Thymus (tissue), 14 donors: Measurements from ENCODE around the gene PARP2. TPM values are rescaled to one million over a fixed set of nuclear protein-coding genes. Genes with fewer than 3 reads are reported as not detected.

Experiments
- DNase-seq, 9 donors: peaks; one replicate each; pipeline ENCODE4 v3.0.0-alpha.2; 2013; ENCODE audit warnings: low spot score in 9 of 9, low read depth in 6 of 9, missing footprints in 1 of 9
- H3K27ac ChIP-seq, 2 donors: one replicate each; pipeline ENCODE4 v1.5.1; 2013; ENCODE audit warnings: control low read depth in 1 of 2, low read depth in 1 of 2, low read length in 1 of 2, mild to moderate bottlenecking in 1 of 2, moderate library complexity in 1 of 2
- H3K27me3 ChIP-seq, 2 donors: one replicate each; pipeline ENCODE4 v1.5.1; 2013; ENCODE audit warnings: low read length in 1 of 2; ENCODE audit not compliant: control insufficient read depth in 2 of 2, insufficient read depth in 1 of 2
- H3K36me3 ChIP-seq, 2 donors: one replicate each; pipeline ENCODE4 v1.5.1; 2013; ENCODE audit warnings: low read length in 1 of 2, mild to moderate bottlenecking in 1 of 2, moderate library complexity in 1 of 2; ENCODE audit not compliant: control insufficient read depth in 2 of 2, insufficient read depth in 2 of 2
- H3K4me1 ChIP-seq, 2 donors: one replicate each; pipeline ENCODE4 v1.5.1; 2013; ENCODE audit warnings: low read length in 2 of 2; ENCODE audit not compliant: control insufficient read depth in 2 of 2, insufficient read depth in 2 of 2
- H3K4me3 ChIP-seq, 2 donors: one replicate each; pipeline ENCODE4 v1.5.1; 2013; ENCODE audit warnings: low read length in 2 of 2, control low read depth in 1 of 2, mild to moderate bottlenecking in 1 of 2
- H3K9me3 ChIP-seq, 2 donors: one replicate each; pipeline ENCODE4 v1.5.1; 2013; ENCODE audit warnings: low read length in 1 of 2, mild to moderate bottlenecking in 1 of 2; ENCODE audit not compliant: control insufficient read depth in 2 of 2, insufficient read depth in 1 of 2
- whole genome bisulfite sequencing: extraction: QIAGEN DNeasy Blood & Tissue Kit; methylation state at CpG from one replicate; pipeline ENCODE4 v1.1.7; 2013; 5-methylcytosine and 5-hydroxymethylcytosine counted together
- long read RNA-seq, 10 donors: transcript quantifications; one replicate each; lab custom pipeline, GENCODE V29; 2026
- polyA plus RNA-seq: library from polyadenylated mRNA; stranded (reverse); fragments of 200-250 nt; gene quantifications from one replicate; pipeline ENCODE4 v1.2.3, GENCODE V29; 2013
- total RNA-seq: library from RNA; stranded (reverse); fragments of 120-200 nt; gene quantifications from one replicate; pipeline ENCODE4 v1.2.4, GENCODE V29; 2013
- donor health status: healthy.

PARP2 gene
- total RNA-seq = 17.0 TPM
- polyA plus RNA-seq = 12.7 TPM
- long read RNA-seq, donor 1, partial matches to known transcripts = 0 of 1 reads
- long read RNA-seq, donor 1, other reads (novel, unspliced or antisense) = 0 of 1 reads
- long read RNA-seq, donor 2 = 0 reads
- long read RNA-seq, donor 3, partial matches to known transcripts = 0 of 3 reads
- long read RNA-seq, donor 3, other reads (novel, unspliced or antisense) = 0 of 3 reads
- long read RNA-seq, donor 4, partial matches to known transcripts = 0 of 3 reads
- long read RNA-seq, donor 4, other reads (novel, unspliced or antisense) = 0 of 3 reads
- long read RNA-seq, donor 5, transcript PARP2-202 (16 exons, 1,881 nt) = major isoform, 6 of 9 reads
- long read RNA-seq, donor 5, partial matches to known transcripts = 0 of 9 reads
- long read RNA-seq, donor 5, other reads (novel, unspliced or antisense) = 0 of 9 reads
- long read RNA-seq, donor 6, transcript PARP2-202 (16 exons, 1,881 nt) = major isoform, 5 of 5 reads
- long read RNA-seq, donor 6, partial matches to known transcripts = 0 of 5 reads
- long read RNA-seq, donor 6, other reads (novel, unspliced or antisense) = 0 of 5 reads
- long read RNA-seq, donor 7, partial matches to known transcripts = 0 of 6 reads
- long read RNA-seq, donor 7, other reads (novel, unspliced or antisense) = 0 of 6 reads
- long read RNA-seq, donor 8, partial matches to known transcripts = 0 of 3 reads
- long read RNA-seq, donor 8, other reads (novel, unspliced or antisense) = 0 of 3 reads
- long read RNA-seq, donor 9, partial matches to known transcripts = 0 of 2 reads
- long read RNA-seq, donor 9, other reads (novel, unspliced or antisense) = 0 of 2 reads
- long read RNA-seq, donor 10, partial matches to known transcripts = 0 of 4 reads
- long read RNA-seq, donor 10, other reads (novel, unspliced or antisense) = 0 of 4 reads

GRCh38 chr14:20343092-20343861 lies at the start of gene PARP2:
TSS of gene PARP2 (plus strand) at chr14:20343635. CDS start at chr14:20343642, 7 bp downstream.
- Histone ChIP-seq H3K36me3 (peaks cover 3 to 5% of the 10 kb centered on the region in 2 donors), H3K27ac (peak within 1 kb of the TSS; percentile 89 to 92), H3K4me3 (peak within 1 kb of the TSS; percentile 67 to 93), H3K9me3 (no peaks in the 10 kb centered on the region), H3K27me3 (peaks cover 0 to 6% of the 10 kb centered on the region in 2 donors), H3K4me1 (peaks cover 0 to 4% of the 10 kb centered on the region in 2 donors)
- WGBS = under 1% methylated on average over 50 of the region's 50 CpGs
- peak; percentile 91 to 99 (median 97) for DNase-seq

GRCh38 chr14:20294636-20295035 lies 48.8 kb upstream of the PARP2 start:
- no peaks in the 10 kb centered on the region for H3K9me3 ChIP-seq
- H3K27me3 ChIP-seq = no peaks in the 10 kb centered on the region
- H3K36me3 ChIP-seq = peaks cover 34 to 35% of the 10 kb centered on the region in 2 donors
- H3K4me3 ChIP-seq = no peak overlapping the region
- no peaks in the 10 kb centered on the region for H3K4me1 ChIP-seq
- WGBS = 95% methylated on average over 2 of the region's 2 CpGs
- H3K27ac ChIP-seq = no peak overlapping the region
- DNase-seq = no peak

GRCh38 chr14:20295067-20295466 lies 48.4 kb upstream of the PARP2 start:
- no peak overlapping the region for H3K4me3 ChIP-seq
- no peaks in the 10 kb centered on the region for H3K9me3 ChIP-seq
- DNase-seq = peak in 1 of 9 donors; percentile 14
- no peaks in the 10 kb centered on the region for H3K27me3 ChIP-seq
- H3K4me1 ChIP-seq = no peaks in the 10 kb centered on the region
- H3K27ac ChIP-seq = no peak overlapping the region
- H3K36me3 ChIP-seq = peaks cover 33 to 37% of the 10 kb centered on the region in 2 donors
- WGBS = 80% methylated on average over 4 of the region's 4 CpGs

GRCh38 chr14:20302042-20302755 lies 41.2 kb upstream of the PARP2 start:
- WGBS = 71% methylated on average over 1 of the region's 1 CpG
- Histone ChIP-seq H3K36me3 (peaks cover 10 to 14% of the 10 kb centered on the region in 2 donors), H3K4me3 (no peak overlapping the region)

GRCh38 chr14:20305265-20306078 lies 38.0 kb upstream of the PARP2 start, which contains the start of gene TTC5:
TSS of gene TTC5 (minus strand) at chr14:20305951. CDS start at chr14:20305937, 14 bp downstream.
- under 1% methylated on average over 27 of the region's 27 CpGs for WGBS
- H3K4me1 ChIP-seq = peaks cover 0 to 2% of the 10 kb centered on the region in 2 donors
- no peaks in the 10 kb centered on the region for H3K9me3 ChIP-seq
- H3K27ac ChIP-seq = peak within 1 kb of the TSS in 1 of 2 donors; percentile 62
- H3K4me3 ChIP-seq = peak within 1 kb of the TSS; percentile 76 to 80
- no peaks in the 10 kb centered on the region for H3K27me3 ChIP-seq
- peak; percentile 77 to 95 (median 90) for DNase-seq
- no peaks in the 10 kb centered on the region for H3K36me3 ChIP-seq

More at GRCh38 chr14:20302042-20302755, 41.2 kb upstream of the PARP2 start:
- H3K9me3 ChIP-seq = no peaks in the 10 kb centered on the region
- no peaks in the 10 kb centered on the region for H3K27me3 ChIP-seq
- H3K27ac ChIP-seq = no peak overlapping the region
- peaks cover 0 to 2% of the 10 kb centered on the region in 2 donors for H3K4me1 ChIP-seq
- no peak for DNase-seq

- no peak overlapping the region for H3K4me3 ChIP-seq
- H3K4me1 ChIP-seq = peaks cover 0 to 2% of the 10 kb centered on the region in 2 donors
- H3K9me3 ChIP-seq = no peaks in the 10 kb centered on the region
- WGBS = 95% methylated on average over 1 of the region's 1 CpG
- no peak overlapping the region for H3K27ac ChIP-seq
- no peaks in the 10 kb centered on the region for H3K36me3 ChIP-seq
- DNase-seq = no peak
- H3K27me3 ChIP-seq = no peaks in the 10 kb centered on the region
Observed at GRCh38 chr14:20306079-20306423, 37.4 kb upstream of the PARP2 start.

- Histone ChIP-seq H3K4me1 (no peaks in the 10 kb centered on the region), H3K27me3 (no peaks in the 10 kb centered on the region), H3K36me3 (peaks cover 16 to 29% of the 10 kb centered on the region in 2 donors), H3K4me3 (no peak overlapping the region), H3K9me3 (no peaks in the 10 kb centered on the region), H3K27ac (no peak overlapping the region)
- DNase-seq = no peak
- over 99% methylated on average over 2 of the region's 2 CpGs for WGBS
Observed at GRCh38 chr14:20314026-20314425, 29.4 kb upstream of the PARP2 start.
